Kidney epithelial cell (primary cell): Measurements from ENCODE around the gene MYO5C. TPM values are rescaled to one million over a fixed set of nuclear protein-coding genes. Genes with fewer than 3 reads are reported as not detected.
"Not testable (repeated sequence)": the region's sequence is repeated elsewhere in the genome, so short reads cannot be mapped to it uniquely, and the experiment has no call there.

Source experiments
- DNase-seq: peaks from one replicate; pipeline ENCODE4 v3.0.0-alpha.2; 2010; ENCODE audit warnings: low read depth
- H3K27me3 ChIP-seq: 2 replicates; pipeline ENCODE4 v1.6.0; 2011; ENCODE audit warnings: low read length; ENCODE audit not compliant: control insufficient read depth, insufficient read depth
- H3K36me3 ChIP-seq: 2 replicates; pipeline ENCODE4 v1.5.1; 2011; ENCODE audit warnings: low read length; ENCODE audit not compliant: control insufficient read depth, insufficient read depth
- H3K4me3 ChIP-seq: 2 replicates; pipeline ENCODE4 v1.5.1; 2011; ENCODE audit warnings: low read depth, mild to moderate bottlenecking, control low read depth, low read length
- CTCF ChIP-seq: IDR thresholded peaks from 2 replicates; pipeline ENCODE4 v1.5.1; 2011; ENCODE audit warnings: mild to moderate bottlenecking, moderate library complexity, low read length, control low read depth, inconsistent platforms; ENCODE audit not compliant: insufficient read depth, poor library complexity, severe bottlenecking
- total RNA-seq: library from RNA; depleted of rRNA; stranded (reverse); fragments of >200 nt; gene quantifications from 2 replicates; pipeline ENCODE4 v1.2.3, GENCODE V29; 2015

The MYO5C gene
- total RNA-seq, 1 donor from 2014 or later, result 26.4 TPM

DNA sequence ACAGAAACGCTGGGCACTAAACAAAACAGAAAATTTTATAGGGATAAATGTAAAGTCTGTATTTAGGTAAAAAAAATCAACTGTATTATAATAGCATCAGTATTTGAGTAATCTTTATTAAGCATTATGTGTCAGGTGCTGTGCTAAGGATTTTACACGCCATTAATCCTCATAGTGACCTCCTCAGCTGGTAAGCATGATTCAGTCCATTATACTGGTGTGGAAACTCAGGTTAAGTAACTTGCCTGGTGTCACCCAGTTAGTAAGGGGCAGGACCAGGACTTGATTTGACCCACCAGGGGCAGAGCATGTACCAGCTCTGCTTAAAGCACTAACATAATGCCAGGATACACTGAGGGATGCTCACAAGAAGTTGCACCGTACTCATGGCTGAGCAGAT, 4.8 kb downstream of the MYO5C start:
- Histone ChIP-seq H3K36me3 (no peaks in the 10 kb centered on the region), H3K4me3 (no peak overlapping the region), H3K27me3 (no peaks in the 10 kb centered on the region)
- no peak for DNase-seq
- TF ChIP-seq CTCF, result no peak

DNA sequence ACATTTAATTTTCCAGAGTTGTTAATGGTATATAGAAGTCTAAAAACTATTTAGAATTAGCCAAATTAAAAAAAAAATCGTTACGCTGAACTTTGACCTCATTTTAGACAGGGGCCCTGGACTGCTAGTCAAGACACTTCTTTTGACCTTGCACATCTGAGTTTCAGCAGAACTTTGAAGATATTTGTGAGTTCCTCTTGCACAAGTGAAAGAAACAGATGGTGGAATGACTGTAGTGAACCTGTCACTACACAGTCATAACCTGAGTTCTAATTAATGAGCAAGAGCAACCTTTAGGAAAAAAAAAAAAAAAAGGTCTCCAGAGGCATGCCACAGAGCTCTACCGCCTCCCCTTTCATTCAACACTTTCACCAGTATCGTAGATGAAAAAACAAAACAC, 5.3 kb downstream of the MYO5C start:
- Histone ChIP-seq H3K27me3 (no peaks in the 10 kb centered on the region), H3K4me3 (no peak overlapping the region), H3K36me3 (no peaks in the 10 kb centered on the region)
- DNase-seq, result no peak
- no peak for TF ChIP-seq CTCF

GRCh38 chr15:52289629-52290081, 5.9 kb downstream of the MYO5C start:
- DNase-seq, result no peak
- TF ChIP-seq CTCF, result no peak
- Histone ChIP-seq H3K4me3 (no peak overlapping the region), H3K36me3 (no peaks in the 10 kb centered on the region), H3K27me3 (no peaks in the 10 kb centered on the region)

GRCh38 chr15:52288986-52289385, 6.6 kb downstream of the MYO5C start:
- Histone ChIP-seq H3K27me3 (no peaks in the 10 kb centered on the region), H3K36me3 (no peaks in the 10 kb centered on the region), H3K4me3 (no peak overlapping the region)
- TF ChIP-seq CTCF, result no peak
- DNase-seq, result no peak

DNA sequence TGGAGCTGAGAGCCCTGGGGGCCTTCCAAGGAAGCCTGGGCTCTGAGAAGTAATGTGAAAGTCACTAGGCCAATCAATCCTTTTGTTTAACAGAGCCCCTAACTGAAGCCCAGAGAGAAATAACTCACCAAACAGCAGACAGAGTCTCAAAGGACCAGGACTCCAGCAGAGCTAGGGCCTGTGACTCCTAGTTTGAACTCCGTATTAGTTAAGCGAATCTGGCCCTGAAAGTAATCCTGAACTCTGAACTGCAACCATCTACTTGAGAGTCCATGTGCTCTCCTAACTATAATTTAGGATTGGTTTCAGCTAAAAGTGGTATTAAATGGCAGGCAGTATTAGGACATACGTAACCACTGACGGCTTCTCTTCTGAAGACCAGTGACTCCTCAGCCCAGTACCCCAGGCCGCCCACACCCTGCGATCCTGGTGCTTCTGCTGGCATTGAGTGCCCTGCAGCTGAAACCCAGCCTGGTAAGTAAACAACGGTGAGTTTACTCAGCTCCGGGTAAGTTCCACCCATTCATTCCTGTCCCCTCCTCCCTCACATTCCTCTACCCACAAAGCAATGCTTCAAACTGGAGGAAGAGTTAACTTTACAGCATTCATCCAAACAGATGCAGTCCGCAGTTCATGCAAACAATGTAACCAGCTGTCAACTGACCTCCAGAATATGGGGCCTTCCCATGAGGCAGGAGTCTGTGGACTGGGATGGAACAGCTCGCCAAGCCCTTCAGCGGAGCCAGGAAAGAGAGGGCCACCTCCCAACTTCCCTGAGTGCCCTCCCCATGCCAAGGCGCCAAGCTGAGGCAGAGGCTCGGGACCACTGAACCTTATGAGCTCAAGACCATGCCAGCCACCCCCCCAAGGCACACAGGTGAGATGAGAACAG, 7.3 kb downstream of the MYO5C start:
- no peak for TF ChIP-seq CTCF
- Histone ChIP-seq H3K36me3 (no peaks in the 10 kb centered on the region), H3K4me3 (no peak overlapping the region), H3K27me3 (no peaks in the 10 kb centered on the region)
- DNase-seq, result peak; percentile 65

- no peak overlapping the region for H3K4me3 ChIP-seq
- H3K27me3 ChIP-seq, result no peaks in the 10 kb centered on the region
- no peak for TF ChIP-seq CTCF
- no peak for DNase-seq
- no peaks in the 10 kb centered on the region for H3K36me3 ChIP-seq
These were observed 8.5 kb downstream of the MYO5C start for GRCh38 chr15:52287114-52287513.

- not testable (repeated sequence) for H3K27me3 ChIP-seq, H3K4me3 ChIP-seq, DNase-seq, H3K36me3 ChIP-seq
These were observed 9.7 kb downstream of the MYO5C start for GRCh38 chr15:52285941-52286340.
